K562 (cell line): ENCODE data around the gene MTMR10. TPM values are rescaled to one million over a fixed set of nuclear protein-coding genes. Genes with fewer than 3 reads are reported as not detected.

Experiments used
- ATAC-seq: fragments of 200-7000 bp; cut with Tn5 transposase; 3 replicates; pipeline ENCODE4 v1.9.1; 2020; ENCODE audit warnings: moderate library complexity
- BruUV-seq: library from RNA; stranded (reverse); fragments of 400-500 nt; replicated peaks from 2 replicates; lab custom pipeline; 2021; lab: Mats Ljungman, UMichigan
- CTCF ChIA-PET: fragments of 300-600 bp; formaldehyde crosslinking; extraction: SDS; loops from one replicate; lab custom pipeline; 2021; ENCODE audit warnings: low intra/inter-chr PET ratio; lab: Yijun Ruan, JAX
- POLR2A ChIA-PET: fragments of 300-600, 350-650 bp; sonication (Branson Sonifier 250); formaldehyde crosslinking; extraction: SDS; loops from one replicate; lab custom pipeline; 2021; ENCODE audit warnings: antibody characterized with exemption, inconsistent platforms; lab: Yijun Ruan, JAX
- DNase-seq, 4 experiments: peaks; one replicate each; pipeline versions ENCODE4 v3.0.0 to v3.0.0-alpha.2; 2011 to 2018; ENCODE audit warnings: low spot score in 3 of 4, mixed read lengths in 3 of 4; ENCODE audit errors: extremely low read depth in 1 of 4
- FAIRE-seq: peaks from 2 replicates; lab custom pipeline; 2011; peaks lifted over from hg19 to GRCh38; lab: Jason Lieb, UNC
- H2AFZ ChIP-seq: 2 replicates; pipeline ENCODE4 v1.6.0; 2011; ENCODE audit warnings: low read depth, low read length, control low read depth, inconsistent platforms
- H3K27ac ChIP-seq: fragments of 200-600 bp; 3 replicates; pipeline ENCODE4 v1.8.0; 2011; ENCODE audit warnings: low read depth, mild to moderate bottlenecking, control low read depth, inconsistent platforms, low read length, moderate library complexity, mixed read lengths; ENCODE audit errors: extremely low read depth
- H3K27me3 ChIP-seq, 2 experiments: fragments of 300-600 bp in 1 of 2; 2 replicates in 1 of 2; 3 replicates in 1 of 2; pipeline versions ENCODE4 v1.6.0 to v1.8.0; 2011; ENCODE audit warnings: inconsistent platforms in 2 of 2, low read length in 2 of 2, mild to moderate bottlenecking in 1 of 2, mixed read lengths in 1 of 2, moderate library complexity in 1 of 2; ENCODE audit not compliant: control insufficient read depth in 2 of 2, insufficient read depth in 2 of 2
- H3K36me3 ChIP-seq: fragments of 300-600 bp; 3 replicates; pipeline ENCODE4 v1.8.0; 2011; ENCODE audit warnings: mild to moderate bottlenecking, low read length, inconsistent platforms; ENCODE audit not compliant: control insufficient read depth, insufficient read depth
- H3K4me1 ChIP-seq, 2 experiments: fragments of 200-600 bp in 1 of 2; replicated peaks in 1 of 2; 2 replicates in 1 of 2; 3 replicates in 1 of 2; pipeline versions ENCODE4 v1.5.1 to v1.8.0; 2011; ENCODE audit warnings: inconsistent platforms in 2 of 2, low read length in 2 of 2, mild to moderate bottlenecking in 1 of 2, mixed read lengths in 1 of 2, moderate library complexity in 1 of 2; ENCODE audit not compliant: control insufficient read depth in 2 of 2, insufficient read depth in 2 of 2
- H3K4me2 ChIP-seq: 2 replicates; pipeline ENCODE4 v1.6.1; 2011; ENCODE audit warnings: low read length, control low read depth, inconsistent platforms, mixed read lengths; ENCODE audit not compliant: insufficient read depth
- H3K4me3 ChIP-seq: fragments of 200-600 bp; sonication (generic), shearing (Covaris generic); 2 replicates; pipeline ENCODE4 v1.5.1; 2016; ENCODE audit warnings: control low read depth, inconsistent platforms
- H3K79me2 ChIP-seq: fragments of 200-600 bp; 3 replicates; pipeline ENCODE4 v1.8.0; 2011; ENCODE audit warnings: low read length, inconsistent platforms; ENCODE audit not compliant: control insufficient read depth, insufficient read depth
- H3K9ac ChIP-seq, 2 experiments: 2 replicates each; pipeline versions ENCODE4 v1.6.0 to v1.6.1; 2011; ENCODE audit warnings: low read depth in 2 of 2, low read length in 2 of 2, control low read depth in 1 of 2, inconsistent platforms in 1 of 2, mild to moderate bottlenecking in 1 of 2, mixed read lengths in 1 of 2; ENCODE audit not compliant: insufficient read depth in 1 of 2
- H3K9me1 ChIP-seq: one replicate; pipeline ENCODE4 v1.6.0; 2011; ENCODE audit warnings: inconsistent platforms, mild to moderate bottlenecking, low read length, moderate library complexity; ENCODE audit not compliant: control insufficient read depth, insufficient read depth
- H3K9me3 ChIP-seq: replicated peaks from 2 replicates; pipeline ENCODE4 v1.5.1; 2011; ENCODE audit warnings: low read depth, low read length, inconsistent platforms; ENCODE audit not compliant: control insufficient read depth, insufficient read depth
- H4K20me1 ChIP-seq: replicated peaks from 2 replicates; pipeline ENCODE4 v1.6.1; 2011; ENCODE audit warnings: low read length, inconsistent platforms, mixed read lengths; ENCODE audit not compliant: control insufficient read depth, insufficient read depth
- CBFA2T3 ChIP-seq: fragments of 450-650 bp; IDR thresholded peaks from 2 replicates; pipeline ENCODE4 v1.6.1; 2017
- HMGN3 ChIP-seq: IDR thresholded peaks from 2 replicates; pipeline ENCODE4 v1.6.1; 2011; ENCODE audit warnings: borderline replicate concordance, low read depth, mild to moderate bottlenecking, mixed read lengths, low read length; ENCODE audit not compliant: insufficient read length; ENCODE audit errors: extremely low read depth
- ILK ChIP-seq: fragments of 450-650 bp; IDR thresholded peaks from 2 replicates; pipeline ENCODE4 v1.6.1; 2016; ENCODE audit warnings: missing genetic modification characterization, low read depth, mild to moderate bottlenecking, missing compliant biosample characterization, moderate library complexity, borderline replicate concordance
- MAZ ChIP-seq, 2 experiments: fragments of 450-650 bp in 1 of 2; sonication (generic) in 1 of 2; formaldehyde crosslinking; IDR thresholded peaks in 1 of 2; conservative IDR thresholded peaks in 1 of 2; 2 replicates each; pipeline versions ENCODE4 v1.4.0 to v1.5.0; 2020; ENCODE audit warnings: mild to moderate bottlenecking in 1 of 2, missing genetic modification reagents in 1 of 2
- SMARCE1 ChIP-seq: fragments of 450-650 bp; IDR thresholded peaks from 2 replicates; pipeline ENCODE4 v1.7.1; 2016; ENCODE audit warnings: mild to moderate bottlenecking
- ZNF174 ChIP-seq: fragments of 250-450 bp; sonication (Bioruptor Pico); IDR thresholded peaks from 2 replicates; pipeline ENCODE4 v1.4.0; 2020; ENCODE audit warnings: mild to moderate bottlenecking
- WGBS: fragments of 100-300 bp; shearing (Covaris generic); methylation state at CpG from one replicate; pipeline ENCODE4 v1.1.6; 2016; ENCODE audit warnings: low coverage, mixed read lengths; ENCODE audit not compliant: insufficient coverage; ENCODE audit errors: missing lambda C conversion rate; 5-methylcytosine and 5-hydroxymethylcytosine counted together
- in situ Hi-C: fragments of 300-500 bp; cut with MboI; formaldehyde crosslinking; loops from 4 replicates; pipeline ENCODE4 v1.15.0; 2018; ENCODE audit warnings: inconsistent platforms, mixed read lengths
- intact Hi-C: fragments of 100-400 bp; cut with micrococcal nuclease; formaldehyde crosslinking; loops from 2 replicates; pipeline ENCODE4 v1.14.2; 2022
- polyA plus RNA-seq, 8 experiments: library from polyadenylated mRNA; depleted of rRNA in 4 of 8; stranded (reverse) in 5 of 8; unstranded in 3 of 8; fragments of >200 nt; fragmentation: Nextera tagmentation in 2 of 8; fragmentation: Illumina TruSeq in 1 of 8; extraction: Ambion mirVana in 2 of 8; extraction: Trizol in 1 of 8; gene quantifications; 2 replicates each; pipeline versions ENCODE4 v1.2.1 to v1.2.3, GENCODE V29; 2011 to 2014; ENCODE audit warnings: inconsistent platforms in 1 of 8, missing spikeins in 1 of 8
- total RNA-seq, 7 experiments: library from RNA; depleted of rRNA in 6 of 7; stranded (reverse); fragments of >200 nt in 6 of 7; fragmentation: Illumina TruSeq in 2 of 7; extraction: Trizol in 2 of 7; gene quantifications; 2 replicates each; pipeline versions ENCODE4 v1.2.1 to v1.2.3, GENCODE V29; 2011 to 2021; ENCODE audit warnings: low replicate concordance in 1 of 7
- TF ChIP-seq, protein P1 (sequence below): fragments of 250-450 bp; sonication (Bioruptor Pico); IDR thresholded peaks from 2 replicates; pipeline ENCODE4 v1.6.1; 2021; ENCODE audit warnings: mild to moderate bottlenecking

Gene MTMR10
- total and polyA plus RNA-seq, 9 of the 15 experiments (the other 6 are each of a cell fraction or from before 2014, with no cell fraction given), result 1.6 to 6.8 (median 4.8) TPM

GRCh38 chr15:31012455-31012854, 21.0 kb upstream of the MTMR10 start:
- H3K79me2 ChIP-seq, result no peaks in the 10 kb centered on the region
- H4K20me1 ChIP-seq, result no peaks in the 10 kb centered on the region
- 0 out of 2 replicates have a peak, but pooled peaks cover 2% of the 10 kb centered on the region for H3K9me3 ChIP-seq
- TF ChIP-seq ZNF174 (CRISPR knock-in tag) (no peak), MAZ (CRISPR knock-in tag; conservative IDR thresholded peaks at IDR 0.05 in 1 of 2, IDR thresholded peaks at IDR 0.05 in 1 of 2) (no peak), ILK (no peak), CBFA2T3 (no peak), HMGN3 (no peak), SMARCE1 (no peak)
- TF ChIP-seq, protein P1, sequence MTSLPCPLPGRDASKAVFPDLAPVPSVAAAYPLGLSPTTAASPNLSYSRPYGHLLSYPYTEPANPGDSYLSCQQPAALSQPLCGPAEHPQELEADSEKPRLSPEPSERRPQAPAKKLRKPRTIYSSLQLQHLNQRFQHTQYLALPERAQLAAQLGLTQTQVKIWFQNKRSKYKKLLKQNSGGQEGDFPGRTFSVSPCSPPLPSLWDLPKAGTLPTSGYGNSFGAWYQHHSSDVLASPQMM (CRISPR knock-in tag), result no peak
- TF ChIP-seq, all 486 proteins: peak for 0
- Histone ChIP-seq H3K36me3 (no peaks in the 10 kb centered on the region), H3K9ac (no peak overlapping the region), H2AFZ (no peak overlapping the region), H3K27me3 (no peaks in the 10 kb centered on the region; a peak in 1 of 5 replicates), H3K4me3 (no peak overlapping the region), H3K4me2 (no peak overlapping the region), H3K27ac (no peak overlapping the region), H3K4me1 (no peaks in the 10 kb centered on the region), H3K9me1 (no peaks in the 10 kb centered on the region)
- 0% methylated on average over 2 of the region's 2 CpGs for WGBS
- FAIRE-seq (no peak), ATAC-seq (no peak), DNase-seq (no peak)
- BruUV-seq, result no TSS peak
- CTCF ChIA-PET, result no interaction called here
- intact Hi-C loops (no loop called here), in situ Hi-C loops (no loop called here)
- POLR2A ChIA-PET, result no interaction called here
